ENCODE measurements around the gene MYH14. TPM values are rescaled to one million over a fixed set of nuclear protein-coding genes. Genes with fewer than 3 reads are reported as not detected.

Gene MYH14
- polyA plus RNA-seq, 3 donors: 16.6 to 23.9 (median 19.0) TPM

- DNase-seq (ENCODE audit: low read depth in 3 of 3, low spot score in 2 of 3): no peak
Observed at GRCh38 chr19:50252111-50252886, 48.9 kb downstream of the MYH14 start.

- DNase-seq (ENCODE audit: low read depth in 3 of 3, low spot score in 2 of 3): no peak
Observed at GRCh38 chr19:50252887-50253268, 49.5 kb downstream of the MYH14 start.

- no peak for DNase-seq (ENCODE audit: low read depth in 3 of 3, low spot score in 2 of 3)
Observed at GRCh38 chr19:50255115-50255514, 51.7 kb downstream of the MYH14 start.

GRCh38 chr19:50257141-50257540, 53.7 kb downstream of the MYH14 start:
- no peak for DNase-seq (ENCODE audit: low read depth in 3 of 3, low spot score in 2 of 3)

- DNase-seq (ENCODE audit: low read depth in 3 of 3, low spot score in 2 of 3): no peak
Observed at GRCh38 chr19:50258918-50259372, 55.5 kb downstream of the MYH14 start.

- DNase-seq (ENCODE audit: low read depth in 3 of 3, low spot score in 2 of 3): no peak
Observed at GRCh38 chr19:50261446-50261970, 58.1 kb downstream of the MYH14 start.

- DNase-seq (ENCODE audit: low read depth in 3 of 3, low spot score in 2 of 3): no peak
Observed at GRCh38 chr19:50263176-50263575, 59.8 kb downstream of the MYH14 start.

- no peak for DNase-seq (ENCODE audit: low read depth in 3 of 3, low spot score in 2 of 3)
Observed at GRCh38 chr19:50264483-50265186, 61.2 kb downstream of the MYH14 start.

GRCh38 chr19:50266041-50266440, 62.6 kb downstream of the MYH14 start:
- no peak for DNase-seq (ENCODE audit: low read depth in 3 of 3, low spot score in 2 of 3)

GRCh38 chr19:50266896-50267295, 63.5 kb downstream of the MYH14 start:
- DNase-seq (ENCODE audit: low read depth in 3 of 3, low spot score in 2 of 3): no peak

- DNase-seq (ENCODE audit: low read depth in 3 of 3, low spot score in 2 of 3): no peak
Observed at GRCh38 chr19:50268041-50268440, 64.6 kb downstream of the MYH14 start.

GRCh38 chr19:50268501-50268900, 65.1 kb downstream of the MYH14 start:
- no peak for DNase-seq (ENCODE audit: low read depth in 3 of 3, low spot score in 2 of 3)

- no peak for DNase-seq (ENCODE audit: low read depth in 3 of 3, low spot score in 2 of 3)
Observed at GRCh38 chr19:50269653-50270052, 66.2 kb downstream of the MYH14 start.

- no peak for DNase-seq (ENCODE audit: low read depth in 3 of 3, low spot score in 2 of 3)
Observed at GRCh38 chr19:50272263-50272897, 69.0 kb downstream of the MYH14 start.

GRCh38 chr19:50273821-50274220, 70.4 kb downstream of the MYH14 start:
- DNase-seq (ENCODE audit: low read depth in 3 of 3, low spot score in 2 of 3): no peak

- DNase-seq (ENCODE audit: low read depth in 3 of 3, low spot score in 2 of 3): no peak
Observed at GRCh38 chr19:50275577-50276368, 72.4 kb downstream of the MYH14 start.

- DNase-seq (ENCODE audit: low read depth in 3 of 3, low spot score in 2 of 3): no peak
Observed at GRCh38 chr19:50276370-50277063, 73.1 kb downstream of the MYH14 start.

- DNase-seq (ENCODE audit: low read depth in 3 of 3, low spot score in 2 of 3): no peak
Observed at GRCh38 chr19:50277966-50278580, 74.7 kb downstream of the MYH14 start.

- DNase-seq (ENCODE audit: low read depth in 3 of 3, low spot score in 2 of 3): no peak
Observed at GRCh38 chr19:50280074-50280473, 76.7 kb downstream of the MYH14 start.

- DNase-seq (ENCODE audit: low read depth in 3 of 3, low spot score in 2 of 3): no peak
Observed at GRCh38 chr19:50280983-50281382, 77.6 kb downstream of the MYH14 start.

Measured in right renal cortex interstitium (tissue), 3 donors.